GM21825 (cell line): ENCODE measurements around the gene GNMT.

Source experiments
- ATAC-seq: cut with Tn5 transposase; IDR thresholded peaks from one replicate; pipeline ENCODE4 v1.9.1; 2021; ENCODE audit warnings: mild to moderate bottlenecking, moderate library complexity; ENCODE audit not compliant: unreplicated experiment

GNMT gene

GRCh38 chr6:43009124-43009523 lies 48.6 kb downstream of the GNMT start:
- ATAC-seq, result no peak

DNA sequence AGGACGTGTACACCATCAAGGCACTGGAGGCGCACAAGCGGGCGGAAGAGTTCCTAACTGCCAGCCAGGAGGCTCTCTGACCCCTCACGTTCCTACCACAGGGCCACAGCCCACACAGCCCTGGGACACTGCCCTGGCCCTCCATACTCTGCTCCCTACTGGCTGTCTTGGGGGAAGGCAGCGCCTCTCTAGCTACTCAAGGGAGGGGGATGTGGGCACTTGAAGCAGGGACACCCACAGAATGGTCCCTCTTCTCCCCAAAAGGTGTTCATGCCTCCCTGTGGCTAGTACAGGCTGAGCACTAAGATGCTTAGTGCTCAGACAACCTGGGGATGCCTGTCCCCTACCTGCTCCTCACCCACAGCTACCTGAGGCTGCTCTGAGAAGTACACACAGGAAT lies 50.7 kb downstream of the GNMT start:
- no peak for ATAC-seq

- no peak for ATAC-seq
Measured at GRCh38 chr6:43012364-43012763, 51.8 kb downstream of the GNMT start.

GRCh38 chr6:43013097-43013842 lies 52.7 kb downstream of the GNMT start:
- ATAC-seq, result peak; percentile 1
